Measurements from ENCODE around the gene MOK.

The MOK gene

DNA sequence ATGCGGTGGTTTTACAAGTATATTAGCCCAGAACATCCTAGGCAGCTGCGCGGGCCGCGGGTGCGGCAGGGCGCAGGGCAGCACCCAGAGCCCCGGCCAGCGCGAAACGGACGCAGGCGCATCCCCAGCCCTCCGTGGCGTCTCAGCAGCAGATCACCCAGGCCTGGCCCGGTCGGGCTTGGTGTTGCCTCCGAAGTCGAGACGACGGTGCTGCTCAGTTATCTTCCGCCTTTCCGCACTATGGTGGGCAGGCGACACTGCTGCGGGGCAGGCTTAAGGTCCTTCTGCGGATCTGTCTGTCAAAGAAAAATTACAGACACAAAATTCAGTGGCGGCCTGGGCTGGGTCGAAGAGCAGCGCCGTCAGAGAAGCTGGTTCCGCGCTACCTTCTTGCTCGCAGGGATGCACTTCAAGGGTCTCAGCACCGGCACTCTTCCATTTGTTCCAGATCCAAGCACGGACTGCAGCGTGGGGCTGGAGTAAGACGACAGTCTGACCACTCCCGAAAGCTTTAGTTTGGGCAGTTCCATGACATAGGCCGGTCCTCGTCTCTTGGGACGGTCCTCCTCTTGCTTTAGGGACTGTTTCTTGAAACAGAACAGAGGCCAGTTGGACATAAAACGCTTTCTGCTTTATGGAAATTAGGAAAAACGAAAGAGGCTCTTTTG is 75.8 kb downstream of the MOK start:
- Histone ChIP-seq H3K79me2 (ENCODE audit: low read length) (no peaks in the 10 kb centered on the region), H3K4me1 (ENCODE audit: low read length) (no peaks in the 10 kb centered on the region), H3K9me3 (replicated peaks; ENCODE audit: insufficient read depth, low read length) (no peaks in the 10 kb centered on the region), H3K4me3 (ENCODE audit: low read length) (no peak overlapping the region), H4K20me1 (ENCODE audit: insufficient read depth, low read length) (no peaks in the 10 kb centered on the region), H3F3A (ENCODE audit: insufficient read depth, low read length) (no peaks in the 10 kb centered on the region), H2AFZ (ENCODE audit: low read length) (no peak overlapping the region), H3K27ac (ENCODE audit: low read length) (no peak overlapping the region), H3K27me3 (replicated peaks; ENCODE audit: insufficient read depth, low read length) (no peaks in the 10 kb centered on the region), H3K9ac (ENCODE audit: low read length) (no peak overlapping the region), H3K36me3 (replicated peaks; ENCODE audit: insufficient read depth, low read length) (no peaks in the 10 kb centered on the region), H3K4me2 (ENCODE audit: low read depth, low read length) (no peak overlapping the region), H3K9me2 (replicated peaks; ENCODE audit: insufficient read depth, low read length) (no peaks in the 10 kb centered on the region)
- TF ChIP-seq EZH2 (optimal IDR thresholded peaks at IDR 0.05; ENCODE audit: low read depth, low read length), result no peak
- no peak for DNase-seq

DNA sequence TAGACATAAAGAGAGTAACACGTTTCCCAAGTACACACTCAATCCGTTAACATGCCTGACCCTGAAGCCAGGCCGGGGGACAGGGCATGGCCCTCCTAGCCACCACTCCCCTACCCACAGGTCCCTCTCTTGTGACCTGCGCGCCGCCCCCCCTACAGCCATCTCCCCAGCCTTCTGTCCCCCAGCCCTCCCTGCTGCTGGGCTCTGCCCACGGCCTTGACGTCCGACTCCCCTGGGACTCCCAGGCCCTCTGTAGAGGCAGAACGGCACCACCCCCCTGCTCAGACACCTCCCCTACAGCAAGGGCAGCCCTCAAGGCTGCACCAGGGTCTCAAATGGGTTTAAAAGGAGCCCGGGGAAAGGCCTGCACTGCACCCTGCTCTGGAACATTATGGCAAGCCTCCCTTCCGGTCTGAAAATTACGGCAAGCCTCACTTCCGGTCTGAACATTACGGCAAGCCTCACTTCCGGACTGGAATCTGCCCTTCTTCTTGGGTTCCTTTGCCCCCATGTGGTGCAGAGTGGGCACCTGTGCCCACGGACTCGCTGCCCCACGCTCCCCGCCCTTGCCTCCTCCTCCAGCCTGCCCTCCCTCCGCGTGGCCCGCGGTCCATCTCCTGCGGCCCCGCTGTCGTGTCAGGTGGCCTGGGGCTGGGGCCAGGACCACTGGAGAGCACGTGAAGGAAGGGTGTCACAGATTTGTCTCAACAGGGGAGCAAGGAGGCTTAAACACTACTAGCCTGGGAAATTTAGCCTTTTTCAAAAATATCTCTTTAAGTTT is 77.6 kb downstream of the MOK start:
- DNase-seq, result no peak
- Histone ChIP-seq H3K9me3 (replicated peaks; ENCODE audit: insufficient read depth, low read length) (no peaks in the 10 kb centered on the region), H4K20me1 (ENCODE audit: insufficient read depth, low read length) (no peaks in the 10 kb centered on the region), H3K79me2 (ENCODE audit: low read length) (no peaks in the 10 kb centered on the region), H3F3A (ENCODE audit: insufficient read depth, low read length) (no peaks in the 10 kb centered on the region), H2AFZ (ENCODE audit: low read length) (no peak overlapping the region), H3K4me3 (ENCODE audit: low read length) (no peak overlapping the region), H3K27ac (ENCODE audit: low read length) (no peak overlapping the region), H3K4me2 (ENCODE audit: low read depth, low read length) (no peak overlapping the region), H3K9ac (ENCODE audit: low read length) (no peak overlapping the region), H3K4me1 (ENCODE audit: low read length) (no peaks in the 10 kb centered on the region), H3K27me3 (replicated peaks; ENCODE audit: insufficient read depth, low read length) (no peaks in the 10 kb centered on the region), H3K36me3 (replicated peaks; ENCODE audit: insufficient read depth, low read length) (no peaks in the 10 kb centered on the region), H3K9me2 (replicated peaks; ENCODE audit: insufficient read depth, low read length) (no peaks in the 10 kb centered on the region)
- TF ChIP-seq EZH2phosphoT487 (IDR thresholded peaks at IDR 0.05; ENCODE audit: low read length) (no peak), EZH2 (optimal IDR thresholded peaks at IDR 0.05; ENCODE audit: low read depth, low read length) (no peak)
- TF ChIP-seq, protein P1, sequence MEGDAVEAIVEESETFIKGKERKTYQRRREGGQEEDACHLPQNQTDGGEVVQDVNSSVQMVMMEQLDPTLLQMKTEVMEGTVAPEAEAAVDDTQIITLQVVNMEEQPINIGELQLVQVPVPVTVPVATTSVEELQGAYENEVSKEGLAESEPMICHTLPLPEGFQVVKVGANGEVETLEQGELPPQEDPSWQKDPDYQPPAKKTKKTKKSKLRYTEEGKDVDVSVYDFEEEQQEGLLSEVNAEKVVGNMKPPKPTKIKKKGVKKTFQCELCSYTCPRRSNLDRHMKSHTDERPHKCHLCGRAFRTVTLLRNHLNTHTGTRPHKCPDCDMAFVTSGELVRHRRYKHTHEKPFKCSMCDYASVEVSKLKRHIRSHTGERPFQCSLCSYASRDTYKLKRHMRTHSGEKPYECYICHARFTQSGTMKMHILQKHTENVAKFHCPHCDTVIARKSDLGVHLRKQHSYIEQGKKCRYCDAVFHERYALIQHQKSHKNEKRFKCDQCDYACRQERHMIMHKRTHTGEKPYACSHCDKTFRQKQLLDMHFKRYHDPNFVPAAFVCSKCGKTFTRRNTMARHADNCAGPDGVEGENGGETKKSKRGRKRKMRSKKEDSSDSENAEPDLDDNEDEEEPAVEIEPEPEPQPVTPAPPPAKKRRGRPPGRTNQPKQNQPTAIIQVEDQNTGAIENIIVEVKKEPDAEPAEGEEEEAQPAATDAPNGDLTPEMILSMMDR (IDR thresholded peaks at IDR 0.05; ENCODE audit: low read length), result no peak

DNA sequence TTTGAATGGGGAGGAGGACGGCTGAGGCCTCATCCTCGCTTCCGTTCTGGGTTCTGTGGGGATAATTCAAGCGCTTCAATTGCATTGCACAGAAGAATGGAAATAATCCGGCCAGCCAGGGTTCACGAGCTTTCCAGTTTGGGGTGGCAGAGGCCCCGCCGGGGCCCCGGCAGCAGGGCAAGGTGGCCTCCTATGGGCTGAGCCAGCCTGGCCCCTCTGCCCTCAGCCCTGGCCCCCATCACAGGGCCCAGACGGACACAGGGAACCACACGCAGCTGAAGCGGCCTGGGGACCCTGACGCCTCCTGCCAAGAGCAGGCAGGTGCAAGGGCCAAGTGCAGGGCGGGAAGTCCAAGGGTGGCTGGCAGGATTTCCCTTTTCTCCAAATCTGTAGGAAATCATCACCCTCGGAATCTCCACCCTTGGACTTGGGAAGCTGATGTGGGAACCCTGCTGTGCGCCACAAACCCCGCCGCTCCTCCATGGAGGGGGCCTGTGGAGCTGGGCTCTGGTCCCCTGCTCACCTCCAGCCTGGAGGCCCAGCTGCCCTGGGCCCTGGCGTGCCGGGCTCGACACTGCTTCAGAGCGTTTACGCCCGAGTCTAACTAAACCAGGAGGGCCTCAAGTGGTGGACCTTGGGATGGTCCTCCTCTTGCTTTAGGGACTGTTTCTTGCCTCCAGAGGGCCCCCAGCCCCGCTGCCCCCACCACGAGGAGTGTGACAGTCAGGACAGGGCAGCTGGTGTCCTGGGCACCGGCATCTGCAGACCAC is 78.4 kb downstream of the MOK start:
- Histone ChIP-seq H3K9ac (ENCODE audit: low read length) (no peak overlapping the region), H3K9me3 (replicated peaks; ENCODE audit: insufficient read depth, low read length) (no peaks in the 10 kb centered on the region), H3K36me3 (replicated peaks; ENCODE audit: insufficient read depth, low read length) (no peaks in the 10 kb centered on the region), H3K27me3 (replicated peaks; ENCODE audit: insufficient read depth, low read length) (no peaks in the 10 kb centered on the region), H4K20me1 (ENCODE audit: insufficient read depth, low read length) (no peaks in the 10 kb centered on the region), H3K79me2 (ENCODE audit: low read length) (no peaks in the 10 kb centered on the region), H3K27ac (ENCODE audit: low read length) (no peak overlapping the region), H3K4me2 (ENCODE audit: low read depth, low read length) (no peak overlapping the region), H2AFZ (ENCODE audit: low read length) (no peak overlapping the region), H3K9me2 (replicated peaks; ENCODE audit: insufficient read depth, low read length) (no peaks in the 10 kb centered on the region), H3F3A (ENCODE audit: insufficient read depth, low read length) (no peaks in the 10 kb centered on the region), H3K4me1 (ENCODE audit: low read length) (no peaks in the 10 kb centered on the region), H3K4me3 (ENCODE audit: low read length) (no peak overlapping the region)
- DNase-seq, result no peak
- TF ChIP-seq EZH2phosphoT487 (IDR thresholded peaks at IDR 0.05; ENCODE audit: low read length) (no peak), EZH2 (optimal IDR thresholded peaks at IDR 0.05; ENCODE audit: low read depth, low read length) (no peak)
- TF ChIP-seq, protein P1 (IDR thresholded peaks at IDR 0.05; ENCODE audit: low read length), result no peak

Measured in MM.1S (cell line).